Karpas-422 (cell line): ENCODE data around the gene LTV1. TPM values are rescaled to one million over a fixed set of nuclear protein-coding genes. Genes with fewer than 3 reads are reported as not detected.
"Not testable (repeated sequence)": the region's sequence is repeated elsewhere in the genome, so short reads cannot be mapped to it uniquely, and the experiment has no call there.

Experiments used
- DNase-seq: peaks from one replicate; pipeline ENCODE4 v3.0.0-alpha.2; 2015
- H2AFZ ChIP-seq: fragments of 200-600 bp; sonication (generic); 2 replicates; pipeline ENCODE4 v1.6.1; 2014; ENCODE audit warnings: antibody characterized with exemption, low read length, mixed read lengths
- H3K27ac ChIP-seq: fragments of 200-600 bp; sonication (generic); 2 replicates; pipeline ENCODE4 v1.5.1; 2014; ENCODE audit warnings: mild to moderate bottlenecking, low read length, moderate library complexity
- H3K27me3 ChIP-seq: fragments of 200-600 bp; sonication (generic); 2 replicates; pipeline ENCODE4 v1.6.1; 2014; ENCODE audit warnings: low read length, mixed read lengths
- H3K36me3 ChIP-seq: fragments of 200-600 bp; sonication (generic); 2 replicates; pipeline ENCODE4 v1.6.1; 2014; ENCODE audit warnings: low read length, mixed read lengths; ENCODE audit not compliant: insufficient read depth
- H3K4me1 ChIP-seq: fragments of 200-600 bp; sonication (generic); 2 replicates; pipeline ENCODE4 v1.6.1; 2014; ENCODE audit warnings: mild to moderate bottlenecking, low read length, mixed read lengths
- H3K4me2 ChIP-seq: fragments of 200-600 bp; sonication (generic); 2 replicates; pipeline ENCODE4 v1.6.1; 2014; ENCODE audit warnings: low read length, low read depth, mild to moderate bottlenecking; ENCODE audit not compliant: poor library complexity, severe bottlenecking
- H3K4me3 ChIP-seq: fragments of 200-600 bp; sonication (generic); 2 replicates; pipeline ENCODE4 v1.5.1; 2014; ENCODE audit warnings: mild to moderate bottlenecking, antibody characterized with exemption, low read length, mixed read lengths
- H3K79me2 ChIP-seq: fragments of 200-600 bp; sonication (generic); 2 replicates; pipeline ENCODE4 v1.6.1; 2014; ENCODE audit warnings: mild to moderate bottlenecking, low read length, mixed read lengths
- H3K9ac ChIP-seq: fragments of 200-600 bp; sonication (generic); 2 replicates; pipeline ENCODE4 v1.6.0; 2014; ENCODE audit warnings: low read length
- H3K9me2 ChIP-seq: fragments of 200-600 bp; sonication (generic), shearing (Covaris generic); replicated peaks from 2 replicates; pipeline ENCODE4 v1.6.0; 2014; ENCODE audit warnings: mild to moderate bottlenecking, low read length, moderate library complexity; ENCODE audit not compliant: insufficient read depth
- H3K9me3 ChIP-seq: fragments of 300-700, 200-600 bp; sonication (generic); 2 replicates; pipeline ENCODE4 v1.6.1; 2014; ENCODE audit warnings: low read length, mixed read lengths
- H4K20me1 ChIP-seq: fragments of 200-600 bp; sonication (generic); 2 replicates; pipeline ENCODE4 v1.6.1; 2014; ENCODE audit warnings: mild to moderate bottlenecking, antibody characterized with exemption, low read length, low read depth; ENCODE audit not compliant: insufficient read depth
- total RNA-seq: library from RNA; depleted of rRNA; stranded (reverse); fragments of >200 nt; shearing (Covaris generic); gene quantifications from 2 replicates; pipeline ENCODE4 v1.2.3, GENCODE V29; 2014; ENCODE audit warnings: low replicate concordance

LTV1 gene
- total RNA-seq, 1 experiment from 2014 or later, result 19.4 TPM

DNA sequence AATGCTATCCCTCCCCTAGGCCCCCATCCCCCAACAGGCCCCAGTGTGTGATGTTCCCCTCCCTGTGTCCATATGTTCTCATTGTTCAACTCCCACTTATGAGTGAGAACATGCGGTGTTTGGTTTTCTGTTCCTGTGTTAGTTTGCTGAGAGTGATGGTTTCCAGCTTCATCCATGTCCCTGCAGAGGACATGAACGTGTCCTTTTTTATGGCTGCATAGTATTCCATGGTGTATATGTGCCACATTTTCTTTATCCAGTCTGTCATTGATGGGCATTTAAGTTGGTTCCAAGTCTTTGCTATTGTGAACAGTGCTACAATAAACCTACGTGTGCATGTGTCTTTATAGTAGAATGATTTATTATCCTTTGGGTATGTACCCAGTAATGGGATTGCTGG is 8.6 kb downstream of the LTV1 start:
- H4K20me1 ChIP-seq, H3K27me3 ChIP-seq, H2AFZ ChIP-seq, DNase-seq, H3K9me2 ChIP-seq, H3K4me1 ChIP-seq, H3K9me3 ChIP-seq, H3K4me2 ChIP-seq, H3K27ac ChIP-seq, H3K4me3 ChIP-seq, H3K9ac ChIP-seq: not testable (repeated sequence)
- Histone ChIP-seq H3K36me3 (peaks cover 66% of the 10 kb centered on the region), H3K79me2 (peaks cover 65% of the 10 kb centered on the region)

DNA sequence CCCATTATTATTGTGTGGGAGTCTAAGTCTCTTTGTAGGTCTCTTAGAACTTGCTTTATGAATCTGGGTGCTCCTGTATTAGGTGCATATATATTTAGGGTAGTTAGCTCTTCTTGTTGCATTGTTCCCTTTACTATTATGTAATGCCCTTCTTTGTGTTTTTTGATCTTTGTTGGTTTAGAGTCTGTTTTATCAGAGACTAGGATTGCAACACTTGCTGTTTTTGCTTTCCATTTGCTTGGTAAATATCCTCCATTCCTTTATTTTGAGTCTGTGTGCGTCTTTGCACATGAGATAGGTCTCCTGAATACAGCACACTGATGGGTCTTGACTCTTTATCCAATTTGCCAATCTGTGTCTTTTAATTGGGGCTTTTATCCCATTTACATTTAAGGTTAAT is 11.9 kb downstream of the LTV1 start:
- H3K9me2 ChIP-seq, H3K27me3 ChIP-seq, H2AFZ ChIP-seq, H3K4me1 ChIP-seq, H3K4me2 ChIP-seq, H3K9ac ChIP-seq, H3K4me3 ChIP-seq, H3K27ac ChIP-seq, DNase-seq, H3K9me3 ChIP-seq, H4K20me1 ChIP-seq: not testable (repeated sequence)
- peaks cover 66% of the 10 kb centered on the region for H3K36me3 ChIP-seq
- H3K79me2 ChIP-seq, result peaks cover 42% of the 10 kb centered on the region

DNA sequence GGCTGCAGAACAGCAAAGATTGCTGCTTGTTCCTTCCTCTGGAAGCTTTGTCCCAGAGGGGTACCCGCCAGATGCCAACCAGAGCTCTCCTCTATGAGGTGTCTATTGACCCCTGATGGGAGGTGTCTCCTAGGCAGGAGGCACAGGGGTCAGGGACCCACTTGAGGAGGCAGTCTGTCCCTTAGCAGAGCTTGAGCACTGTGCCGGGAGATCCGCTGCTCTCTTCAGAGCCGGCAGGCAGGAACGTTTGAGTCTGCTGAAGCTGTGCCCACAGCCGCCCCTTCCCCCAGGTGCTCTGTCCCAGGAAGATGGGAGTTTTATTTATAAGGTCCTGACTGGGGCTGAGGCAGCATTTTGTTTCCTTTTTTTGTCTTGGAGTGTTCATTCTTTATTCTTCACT is 13.6 kb downstream of the LTV1 start:
- not testable (repeated sequence) for H3K4me1 ChIP-seq, H3K9me2 ChIP-seq, H3K4me2 ChIP-seq, H3K4me3 ChIP-seq, H2AFZ ChIP-seq, H3K27me3 ChIP-seq, H3K27ac ChIP-seq, H3K9me3 ChIP-seq, H3K9ac ChIP-seq, DNase-seq, H4K20me1 ChIP-seq
- Histone ChIP-seq H3K36me3 (peaks cover 62% of the 10 kb centered on the region), H3K79me2 (peaks cover 26% of the 10 kb centered on the region)

DNA sequence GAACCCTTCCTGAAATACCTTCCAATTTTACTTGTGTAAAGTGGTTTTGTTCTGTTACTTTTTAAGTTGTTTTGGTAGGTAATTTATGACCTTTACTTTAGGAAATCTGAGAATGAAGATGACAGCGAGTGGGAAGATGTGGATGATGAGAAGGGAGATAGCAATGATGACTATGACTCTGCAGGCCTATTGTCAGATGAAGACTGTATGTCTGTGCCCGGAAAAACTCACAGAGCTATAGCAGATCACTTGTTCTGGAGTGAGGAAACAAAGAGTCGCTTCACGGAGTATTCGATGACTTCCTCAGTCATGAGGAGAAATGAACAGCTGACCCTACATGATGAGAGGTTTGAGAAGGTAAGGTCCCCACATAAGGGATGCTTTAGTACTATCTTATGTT is 14.5 kb downstream of the LTV1 start:
- Histone ChIP-seq H3K79me2 (peaks cover 19% of the 10 kb centered on the region), H3K4me1 (no peaks in the 10 kb centered on the region), H3K9me2 (no peaks in the 10 kb centered on the region), H3K4me3 (no peak overlapping the region), H3K27ac (no peak overlapping the region), H4K20me1 (0 out of 2 replicates have a peak, but pooled peaks cover 8% of the 10 kb centered on the region), H3K9ac (no peak overlapping the region), H3K36me3 (peaks cover 63% of the 10 kb centered on the region), H3K9me3 (no peaks in the 10 kb centered on the region), H3K27me3 (no peaks in the 10 kb centered on the region), H3K4me2 (no peak overlapping the region), H2AFZ (no peak overlapping the region)
- DNase-seq, result no peak

DNA sequence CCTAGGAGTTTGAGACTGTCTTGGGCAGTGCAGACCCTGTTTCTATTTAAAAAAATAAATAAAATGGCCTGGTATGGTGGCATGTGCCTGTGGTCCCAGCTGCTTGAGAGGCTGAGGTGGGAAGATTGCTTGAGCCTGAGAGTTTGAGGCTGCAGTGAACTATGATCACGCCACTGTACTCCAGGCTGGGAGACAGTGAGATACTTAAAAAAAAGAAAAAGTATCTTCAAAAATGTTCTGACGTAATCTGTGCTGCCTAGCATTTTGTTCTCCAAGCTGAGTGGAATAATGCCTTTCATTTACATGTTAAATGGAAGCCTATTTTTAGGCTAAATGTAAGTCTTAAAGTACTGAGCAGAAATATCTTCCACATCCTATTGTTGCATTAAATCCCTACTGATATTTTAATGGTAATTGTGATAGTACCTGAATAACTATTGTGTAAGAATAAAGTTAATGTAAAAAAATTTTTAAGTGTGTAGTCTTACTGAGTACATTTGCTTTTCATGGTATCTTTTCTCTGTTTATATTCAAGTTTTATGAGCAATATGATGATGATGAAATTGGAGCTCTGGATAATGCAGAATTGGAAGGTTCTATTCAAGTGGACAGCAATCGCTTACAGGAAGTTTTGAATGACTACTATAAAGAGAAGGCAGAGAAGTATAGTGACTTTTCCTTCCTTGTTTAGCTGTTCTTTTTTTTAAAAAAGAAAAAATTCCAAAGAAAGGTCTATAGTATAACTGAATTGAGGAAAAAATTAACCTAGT is 16.9 kb downstream of the LTV1 start:
- Histone ChIP-seq H2AFZ (no peak overlapping the region), H3K9me2 (no peaks in the 10 kb centered on the region), H3K4me1 (no peaks in the 10 kb centered on the region), H3K4me3 (no peak overlapping the region), H4K20me1 (0 out of 2 replicates have a peak, but pooled peaks cover 8% of the 10 kb centered on the region), H3K27ac (no peak overlapping the region), H3K9me3 (no peaks in the 10 kb centered on the region), H3K36me3 (peaks cover 84% of the 10 kb centered on the region), H3K4me2 (no peak overlapping the region), H3K27me3 (no peaks in the 10 kb centered on the region), H3K79me2 (peaks cover 13% of the 10 kb centered on the region), H3K9ac (no peak overlapping the region)
- no peak for DNase-seq

DNA sequence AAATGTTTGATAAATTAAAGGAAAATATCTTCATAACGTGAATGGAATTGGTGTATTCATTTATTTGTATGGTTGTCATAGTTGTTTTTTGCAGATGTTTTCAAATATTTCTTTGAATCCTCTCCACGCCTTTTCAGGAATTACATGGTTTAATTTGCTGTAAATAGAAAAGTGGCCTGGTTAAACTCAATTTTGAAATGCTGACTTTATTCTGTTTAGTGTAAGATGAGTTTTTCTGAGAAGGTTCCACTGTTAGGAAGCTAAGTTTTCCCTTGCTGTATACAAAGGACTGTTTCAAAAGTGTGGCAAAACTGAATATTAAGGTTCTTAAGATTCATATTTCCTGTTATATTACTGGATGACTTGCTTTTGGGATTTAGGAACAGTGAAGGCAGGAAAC is 20.6 kb downstream of the LTV1 start:
- no peak overlapping the region for H3K4me3 ChIP-seq
- no peak for DNase-seq
- peaks cover 53% of the 10 kb centered on the region for H3K36me3 ChIP-seq
- H3K9me2 ChIP-seq, result no peaks in the 10 kb centered on the region
- H3K9ac ChIP-seq, result no peak overlapping the region
- H3K27me3 ChIP-seq, result no peaks in the 10 kb centered on the region
- H4K20me1 ChIP-seq, result no peaks in the 10 kb centered on the region
- H2AFZ ChIP-seq, result no peak overlapping the region
- H3K4me1 ChIP-seq, result no peaks in the 10 kb centered on the region
- no peaks in the 10 kb centered on the region for H3K9me3 ChIP-seq
- no peak overlapping the region for H3K4me2 ChIP-seq
- no peak overlapping the region for H3K27ac ChIP-seq
- 0 out of 2 replicates have a peak, but pooled peaks cover 3% of the 10 kb centered on the region for H3K79me2 ChIP-seq

DNA sequence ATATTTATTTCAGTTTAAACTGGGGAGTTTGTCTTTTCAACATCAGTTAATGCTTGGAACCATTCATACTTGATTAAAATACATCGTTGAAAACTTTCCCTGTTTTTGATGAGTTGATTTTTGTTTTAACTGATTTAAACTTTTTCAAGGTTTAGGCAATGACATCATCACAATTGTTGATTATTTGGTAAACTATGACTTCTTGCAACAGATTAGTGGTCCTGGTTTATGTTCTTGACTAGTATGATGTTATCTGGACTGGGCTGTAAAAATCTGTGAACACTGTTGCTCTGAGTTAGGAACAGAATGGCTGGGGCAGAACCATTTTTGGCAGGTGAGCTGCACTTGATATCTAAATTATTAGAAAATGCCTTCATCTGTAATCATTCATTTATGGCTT is 21.1 kb downstream of the LTV1 start, which contains the start of gene ZC2HC1B:
ZC2HC1B (plus strand) TSS at position 241 of the 400 bp plus-strand sequence; CDS start at position 307, 66 bp downstream.
- Histone ChIP-seq H3K4me1 (no peaks in the 10 kb centered on the region), H3K4me2 (no peak within 1 kb of the TSS), H3K27ac (no peak within 1 kb of the TSS), H3K9ac (no peak within 1 kb of the TSS), H2AFZ (no peak within 1 kb of the TSS), H4K20me1 (no peaks in the 10 kb centered on the region), H3K9me2 (no peaks in the 10 kb centered on the region), H3K4me3 (no peak within 1 kb of the TSS), H3K27me3 (no peaks in the 10 kb centered on the region), H3K79me2 (0 out of 2 replicates have a peak, but pooled peaks cover under 1% of the 10 kb centered on the region), H3K36me3 (peaks cover 50% of the 10 kb centered on the region), H3K9me3 (no peaks in the 10 kb centered on the region)
- DNase-seq, result no peak

DNA sequence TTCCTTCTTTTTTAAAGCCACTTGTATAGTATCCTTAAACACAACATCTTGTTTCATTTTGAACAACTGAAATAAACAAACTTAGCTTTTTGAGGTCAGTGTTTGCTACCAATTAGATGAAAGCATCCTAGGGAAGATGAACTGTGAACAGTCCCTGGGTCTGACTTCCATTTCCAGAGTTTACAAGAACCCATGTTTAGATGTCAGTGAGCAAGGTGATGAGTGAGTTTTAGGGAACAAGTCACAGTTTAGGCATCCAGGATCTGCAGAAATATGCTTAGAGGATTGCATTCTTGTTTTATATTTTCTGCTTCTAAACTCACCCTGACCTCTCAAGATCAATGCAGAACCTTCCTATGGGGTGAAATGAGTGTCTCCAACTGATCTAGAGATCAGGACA is 24.1 kb downstream of the LTV1 start:
- Histone ChIP-seq H3K36me3 (peaks cover 26% of the 10 kb centered on the region), H3K27me3 (no peaks in the 10 kb centered on the region), H4K20me1 (no peaks in the 10 kb centered on the region), H3K4me3 (no peak overlapping the region), H3K9ac (no peak overlapping the region), H3K27ac (no peak overlapping the region), H2AFZ (no peak overlapping the region), H3K4me2 (no peak overlapping the region), H3K4me1 (no peaks in the 10 kb centered on the region), H3K9me2 (no peaks in the 10 kb centered on the region), H3K79me2 (no peaks in the 10 kb centered on the region), H3K9me3 (no peaks in the 10 kb centered on the region)
- no peak for DNase-seq
